Neutrophil (primary cell): ENCODE results near the gene ANKRD29.
"Not testable (repeated sequence)": the region's sequence is repeated elsewhere in the genome, so short reads cannot be mapped to it uniquely, and the experiment has no call there.

Source experiments
- H3K27ac ChIP-seq: fragments of 200-600 bp; sonication (generic); 2 replicates; pipeline ENCODE4 v1.5.1; 2016; ENCODE audit warnings: mild to moderate bottlenecking, moderate library complexity
- H3K27me3 ChIP-seq: fragments of 200-600 bp; sonication (generic); 2 replicates; pipeline ENCODE4 v1.6.0; 2016; ENCODE audit warnings: mild to moderate bottlenecking
- H3K36me3 ChIP-seq: fragments of 200-600 bp; sonication (generic); 2 replicates; pipeline ENCODE4 v1.5.1; 2017
- H3K4me1 ChIP-seq, 2 experiments: fragments of 200-600 bp in 1 of 2; sonication (generic) in 1 of 2; 1 replicate in 1 of 2; 2 replicates in 1 of 2; pipeline versions ENCODE4 v1.5.1 to v1.6.1; 2013 to 2016; ENCODE audit warnings: low read depth in 1 of 2, low read length in 1 of 2, mild to moderate bottlenecking in 1 of 2, moderate library complexity in 1 of 2; ENCODE audit not compliant: control insufficient read depth in 1 of 2, insufficient read depth in 1 of 2
- H3K4me3 ChIP-seq, 2 experiments: fragments of 200-600 bp in 1 of 2; sonication (generic) in 1 of 2; 1 replicate in 1 of 2; 2 replicates in 1 of 2; pipeline ENCODE4 v1.5.1; 2013 to 2016; ENCODE audit warnings: low read depth in 1 of 2, low read length in 1 of 2, mild to moderate bottlenecking in 1 of 2, moderate library complexity in 1 of 2
- H3K9me3 ChIP-seq: fragments of 200-600 bp; sonication (generic); 2 replicates; pipeline ENCODE4 v1.5.1; 2016
- CTCF ChIP-seq: fragments of 200-600 bp; sonication (generic); IDR thresholded peaks from 2 replicates; pipeline ENCODE4 v1.5.1; 2016; ENCODE audit warnings: antibody characterized with exemption

The ANKRD29 gene

DNA sequence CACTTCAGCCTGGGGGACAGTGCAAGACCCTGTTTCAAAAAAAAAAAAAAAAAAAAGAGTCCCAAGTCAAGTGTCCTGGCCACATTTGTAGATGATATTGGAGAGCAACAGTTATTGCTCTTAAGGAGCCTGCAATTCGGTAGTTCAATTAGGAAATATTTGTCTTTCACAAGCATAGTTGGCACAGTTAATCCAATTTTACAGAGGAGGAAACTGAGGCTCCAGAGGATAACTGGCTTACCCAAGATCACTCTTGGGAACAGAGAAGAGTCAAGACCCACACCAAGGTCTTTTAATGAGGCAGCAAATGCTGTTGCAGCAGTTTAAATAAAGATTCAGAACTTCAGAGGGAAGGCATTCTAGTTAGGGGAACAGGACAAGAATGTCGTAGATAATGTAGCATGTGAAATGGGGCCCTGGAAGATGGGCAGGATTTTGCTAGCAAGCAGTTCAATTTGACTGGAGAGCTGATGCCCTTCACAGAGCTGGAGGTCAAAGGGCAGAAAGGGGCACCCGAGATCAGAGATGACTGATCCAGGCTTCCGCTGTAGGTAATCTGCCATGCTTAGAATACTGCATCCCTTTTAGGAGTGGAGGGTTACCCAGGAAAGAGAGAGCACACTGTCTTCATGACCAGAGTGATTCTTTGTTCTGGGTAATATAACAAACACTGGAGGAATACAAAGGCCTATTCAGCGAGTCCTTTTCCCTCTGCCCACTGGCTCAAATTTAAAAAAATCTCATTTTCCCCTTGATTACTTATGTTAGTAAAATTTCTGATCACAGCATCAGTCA, 79.4 kb downstream of the ANKRD29 start:
- H3K27ac ChIP-seq = no peak overlapping the region
- no peaks in the 10 kb centered on the region for H3K9me3 ChIP-seq
- no peaks in the 10 kb centered on the region for H3K36me3 ChIP-seq
- TF ChIP-seq CTCF = no peak
- peaks cover 10% of the 10 kb centered on the region for H3K27me3 ChIP-seq
- H3K4me1 ChIP-seq = peaks cover 24% of the 10 kb centered on the region in 2 experiments
- H3K4me3 ChIP-seq = no peak overlapping the region

- Histone ChIP-seq H3K9me3 (no peaks in the 10 kb centered on the region), H3K4me1 (peaks cover 14 to 16% of the 10 kb centered on the region in 2 experiments), H3K27ac (no peak overlapping the region), H3K4me3 (no peak overlapping the region), H3K36me3 (peaks cover 4% of the 10 kb centered on the region), H3K27me3 (no peaks in the 10 kb centered on the region)
- no peak for TF ChIP-seq CTCF
These were observed 81.9 kb downstream of the ANKRD29 start for GRCh38 chr18:23580677-23581367.

DNA sequence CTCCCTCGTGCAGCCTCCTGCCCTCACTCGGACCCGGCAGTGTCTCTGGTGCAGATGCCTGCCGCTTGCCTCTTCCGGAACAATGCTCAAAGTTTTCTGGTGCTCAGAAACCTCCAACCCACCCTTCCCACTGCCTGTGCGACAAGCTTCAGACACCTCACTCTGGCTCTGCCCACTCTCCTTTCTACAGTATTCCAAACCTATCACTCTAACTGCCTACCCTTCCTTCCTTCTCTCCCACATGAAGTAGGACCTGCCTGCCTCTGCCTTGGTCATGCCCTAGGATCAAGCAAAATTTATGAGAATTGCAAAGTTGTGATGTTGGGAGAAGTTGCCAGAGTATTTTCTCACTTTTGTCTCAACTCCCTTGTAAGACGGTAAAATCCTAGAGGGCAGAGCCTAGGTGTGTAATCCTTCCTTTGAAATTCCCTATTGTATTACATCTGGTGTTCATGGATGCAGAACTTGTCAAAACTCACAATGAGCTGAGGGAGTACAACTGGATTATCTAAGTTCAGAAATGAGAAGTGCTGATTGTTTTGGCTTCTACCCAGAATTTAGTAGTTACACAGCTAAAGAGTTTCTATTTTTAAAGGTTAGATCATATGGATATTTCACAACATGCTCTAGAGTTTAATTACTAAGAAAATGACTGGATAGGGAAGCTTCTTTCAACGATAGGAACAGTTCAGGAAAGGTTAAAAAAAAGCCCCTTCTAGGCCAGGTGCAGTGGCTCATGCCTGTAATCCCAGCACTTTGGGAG, 83.6 kb downstream of the ANKRD29 start:
- Histone ChIP-seq H3K9me3 (no peaks in the 10 kb centered on the region), H3K27me3 (no peaks in the 10 kb centered on the region), H3K4me1 (peaks cover 5% of the 10 kb centered on the region in 2 experiments), H3K36me3 (peaks cover 8% of the 10 kb centered on the region), H3K27ac (no peak overlapping the region), H3K4me3 (no peak overlapping the region)
- no peak for TF ChIP-seq CTCF

- H3K36me3 ChIP-seq = peaks cover 8% of the 10 kb centered on the region
- no peak for TF ChIP-seq CTCF
- H3K4me1 ChIP-seq = peaks cover 13 to 14% of the 10 kb centered on the region in 2 experiments
- H3K27ac ChIP-seq = no peak overlapping the region
- no peaks in the 10 kb centered on the region for H3K27me3 ChIP-seq
- no peak overlapping the region for H3K4me3 ChIP-seq
- no peaks in the 10 kb centered on the region for H3K9me3 ChIP-seq
These were observed 84.5 kb downstream of the ANKRD29 start for GRCh38 chr18:23578067-23578701.

DNA sequence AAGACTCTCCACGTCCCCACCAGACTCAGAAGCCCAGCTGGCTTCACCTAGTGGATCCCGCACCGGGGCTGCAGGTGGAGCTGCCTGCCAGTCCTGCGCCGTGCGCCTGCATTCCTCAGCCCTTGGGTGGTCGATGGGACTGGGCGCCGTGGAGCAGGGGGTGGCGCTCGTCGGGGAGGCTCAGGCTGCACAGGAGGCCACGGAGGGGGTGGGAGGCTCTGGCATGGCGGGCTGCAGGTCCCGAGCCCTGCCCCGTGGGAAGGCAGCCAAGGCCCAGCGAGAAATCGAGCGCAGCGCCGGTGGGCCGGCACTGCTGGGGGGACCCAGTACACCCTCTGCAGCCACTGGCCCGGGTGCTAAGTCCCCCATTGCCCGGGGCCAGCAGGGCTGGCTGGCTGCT, 85.2 kb downstream of the ANKRD29 start:
- Histone ChIP-seq H3K4me1 (peaks cover 13 to 15% of the 10 kb centered on the region in 2 experiments), H3K36me3 (peaks cover 10% of the 10 kb centered on the region)
- H3K27me3 ChIP-seq, H3K9me3 ChIP-seq, H3K4me3 ChIP-seq, H3K27ac ChIP-seq: not testable (repeated sequence)
